GM19438 (cell line): Measurements from ENCODE around the gene PHRF1.

ENCODE experiments used
- ATAC-seq: cut with Tn5 transposase; IDR thresholded peaks from one replicate; pipeline ENCODE4 v1.9.1; 2021; ENCODE audit warnings: low read depth; ENCODE audit not compliant: unreplicated experiment

Gene PHRF1

DNA sequence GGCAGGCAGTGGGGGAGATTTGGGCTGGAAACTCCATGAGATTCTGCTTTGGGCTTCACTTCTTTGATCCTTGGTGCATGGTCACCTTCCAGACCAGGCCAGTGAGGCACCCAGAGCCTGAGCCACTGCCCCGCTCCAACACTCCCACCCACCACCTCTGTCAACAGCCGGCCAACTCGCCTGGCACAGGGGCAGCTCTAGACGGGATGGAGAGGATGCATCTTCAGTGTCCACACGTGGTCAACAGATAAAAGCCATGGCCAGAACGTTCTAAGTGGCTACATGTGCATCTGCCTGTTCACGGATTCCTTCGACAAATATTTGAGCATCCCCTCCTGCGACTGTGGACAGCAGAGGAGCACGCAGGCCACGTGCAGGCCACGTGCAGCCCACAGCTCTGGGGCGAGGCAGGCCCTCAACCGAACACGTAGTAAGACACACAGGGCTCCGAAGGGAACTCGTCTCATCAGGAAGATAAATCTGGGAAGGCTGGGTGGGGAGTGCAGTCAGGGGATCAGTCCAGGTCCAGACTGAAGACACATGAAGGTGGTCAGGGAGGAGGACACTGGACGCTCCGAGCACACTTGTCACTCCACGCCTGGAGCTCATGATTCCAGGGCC, 37.7 kb upstream of the PHRF1 start:
- no peak for ATAC-seq

DNA sequence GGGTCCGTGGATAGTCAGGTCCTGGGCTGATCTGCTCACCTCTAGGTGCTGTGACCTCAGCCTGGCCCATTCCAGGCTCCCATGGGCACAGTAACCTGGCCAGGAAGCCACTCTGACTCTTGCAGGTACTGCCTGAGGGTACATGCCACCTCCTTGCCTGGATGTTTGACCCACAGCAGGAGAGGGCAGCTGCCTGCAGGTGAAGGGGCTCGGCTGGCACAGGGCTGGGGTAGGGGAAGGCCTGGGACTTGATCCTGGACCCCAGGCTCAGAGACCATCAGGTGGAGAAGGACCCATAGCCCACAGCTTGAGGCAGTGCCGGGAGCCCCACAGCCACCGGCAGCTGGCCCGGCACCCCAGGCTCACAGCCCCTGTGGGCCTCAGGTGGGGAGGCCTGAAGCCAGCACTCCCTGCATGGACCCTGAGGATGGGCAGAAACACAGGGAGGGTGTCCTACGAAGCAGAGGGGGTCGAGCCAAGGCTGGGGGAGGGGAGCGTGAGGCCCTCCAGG, 36.2 kb upstream of the PHRF1 start:
- no peak for ATAC-seq

DNA sequence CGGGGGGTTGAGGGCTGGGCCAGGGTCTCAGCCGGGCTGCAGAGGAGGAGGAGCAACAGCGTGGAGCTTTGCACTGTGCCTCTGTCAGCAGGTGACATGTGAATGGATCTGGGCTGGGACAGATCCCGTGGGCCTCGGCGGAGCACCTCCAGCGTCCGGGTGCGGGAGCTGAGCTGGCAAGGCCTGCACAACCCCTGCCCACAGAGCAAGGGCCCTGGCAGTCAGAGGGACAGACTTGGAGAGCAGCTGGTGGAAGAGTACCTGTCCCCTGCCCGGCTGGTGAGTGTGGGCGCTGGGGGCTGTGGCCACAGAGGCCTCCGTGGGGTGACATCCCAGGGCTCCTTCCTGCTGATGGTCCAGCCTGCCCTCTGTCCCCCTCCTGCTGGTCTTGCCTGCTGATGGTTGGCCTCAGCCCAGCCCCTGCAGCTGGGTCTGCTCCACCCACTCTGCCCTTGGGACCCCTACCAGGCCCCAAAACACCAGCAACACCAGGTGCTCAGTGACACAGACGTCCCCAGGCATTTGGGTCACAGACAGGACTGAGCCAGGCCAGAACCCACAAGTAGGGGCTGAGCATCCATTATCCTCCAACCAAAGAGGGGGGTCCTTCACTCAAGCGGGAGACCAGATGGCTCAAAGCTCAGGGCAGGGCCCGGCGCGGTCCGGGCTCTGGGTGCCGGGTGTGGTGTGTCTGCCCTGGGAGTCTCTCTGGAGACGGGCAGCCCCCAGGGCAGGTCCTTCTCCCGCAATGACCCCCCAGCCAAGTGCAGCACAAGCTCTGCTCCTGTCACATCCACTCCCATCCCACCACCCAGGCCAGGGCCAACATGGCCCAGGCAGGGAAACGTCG, 35.5 kb upstream of the PHRF1 start:
- ATAC-seq: no peak

DNA sequence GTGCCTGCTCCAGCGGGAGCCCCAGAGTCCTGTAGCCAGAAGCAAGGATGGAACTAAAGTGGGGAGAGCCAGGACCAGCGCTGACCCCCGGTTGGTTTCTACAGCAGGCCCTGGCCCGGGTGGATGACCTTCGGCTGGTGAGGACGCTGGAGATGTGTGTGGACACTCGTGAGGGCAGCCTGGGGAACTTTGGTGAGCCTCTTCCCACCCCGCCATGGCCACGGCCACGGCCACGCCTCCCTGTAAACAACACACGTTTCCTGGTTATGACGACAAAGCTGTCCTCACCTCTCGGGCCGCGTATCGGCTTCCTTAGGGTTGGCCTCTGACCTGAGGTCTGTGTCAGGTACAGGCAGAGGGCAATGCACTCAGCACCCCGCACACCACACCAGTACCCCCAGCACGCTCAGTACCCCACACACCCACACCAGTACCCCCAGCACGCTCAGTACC, 34.8 kb upstream of the PHRF1 start:
- no peak for ATAC-seq

DNA sequence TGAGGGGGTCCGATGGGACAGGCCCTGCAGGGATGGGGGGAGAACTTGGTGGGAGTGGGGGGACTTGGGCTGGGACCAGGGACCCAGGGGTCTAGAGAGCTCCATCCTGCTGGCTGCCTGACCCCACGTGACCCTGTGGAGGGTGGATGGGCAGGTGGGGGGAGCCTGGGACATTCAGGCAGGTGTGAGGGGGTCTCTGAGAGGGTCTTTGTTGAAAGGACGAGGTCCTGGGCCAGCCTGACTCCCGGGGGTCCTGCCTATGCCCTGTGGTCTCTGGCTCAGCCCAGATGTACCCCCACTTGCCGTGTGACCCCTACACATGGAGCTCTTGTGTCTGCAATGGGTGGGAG, 31.5 kb upstream of the PHRF1 start:
- no peak for ATAC-seq

DNA sequence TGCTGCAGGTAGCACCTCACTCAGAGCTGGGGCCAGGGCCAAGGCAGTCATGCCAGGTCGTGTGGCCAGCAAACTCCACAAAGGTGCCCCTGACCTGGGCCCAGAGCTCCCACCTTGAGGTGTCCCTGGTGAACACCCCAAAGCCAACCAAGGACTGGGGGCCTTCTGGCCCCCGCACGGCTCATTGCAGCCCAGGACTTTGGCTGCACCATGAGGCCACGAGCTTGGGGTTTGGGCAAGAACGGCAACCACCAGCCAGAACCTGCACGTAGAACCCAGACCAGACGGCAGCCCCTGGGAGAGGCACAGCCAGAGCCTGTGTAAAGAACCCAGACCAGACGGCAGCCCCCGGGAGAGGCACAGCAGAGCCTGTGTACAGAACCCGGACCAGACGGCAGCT, 31.1 kb upstream of the PHRF1 start:
- ATAC-seq: no peak

DNA sequence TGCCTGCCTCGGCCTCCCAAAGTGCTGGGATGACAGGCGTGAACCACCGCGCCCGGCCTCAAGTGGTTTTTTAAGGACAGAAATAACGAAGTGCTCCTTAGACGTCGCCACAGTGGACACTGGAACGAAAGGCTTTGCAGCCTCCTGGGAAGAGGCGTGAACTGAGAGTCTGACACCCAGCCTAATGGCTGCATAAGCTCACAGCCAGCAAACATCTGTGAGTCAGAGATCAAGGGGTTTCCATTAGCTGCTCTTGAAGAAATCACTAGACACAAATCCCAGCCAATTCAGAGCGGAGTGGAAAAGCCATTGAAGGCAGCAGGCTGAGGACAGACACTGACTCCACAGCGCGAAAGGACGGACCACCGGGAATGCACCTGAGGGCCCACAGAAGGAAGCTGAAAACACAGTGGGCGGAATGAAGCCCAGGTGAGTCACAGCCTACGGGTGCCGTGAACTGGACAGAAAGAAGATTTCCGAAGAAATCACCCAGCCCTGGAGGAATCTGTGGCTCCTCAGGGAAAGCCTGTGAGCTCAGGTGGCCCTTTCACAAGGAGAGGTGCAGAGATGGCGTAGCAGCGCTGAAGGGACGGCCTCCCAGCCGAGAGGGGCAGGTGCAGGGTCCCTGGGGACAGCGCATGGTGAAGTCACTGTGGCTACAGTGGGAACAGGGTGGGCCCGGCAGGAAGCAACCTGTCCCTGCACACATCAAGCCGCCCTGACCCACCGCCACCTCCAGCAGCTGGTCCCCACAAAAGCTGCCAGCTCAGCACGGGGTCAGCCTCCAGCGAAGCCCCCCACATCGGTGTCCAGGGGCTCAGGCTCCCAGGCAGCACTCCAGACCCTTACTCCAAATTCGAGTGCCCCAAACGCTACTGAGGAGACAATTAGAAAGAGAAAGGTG, 27.3 kb upstream of the PHRF1 start:
- no peak for ATAC-seq

DNA sequence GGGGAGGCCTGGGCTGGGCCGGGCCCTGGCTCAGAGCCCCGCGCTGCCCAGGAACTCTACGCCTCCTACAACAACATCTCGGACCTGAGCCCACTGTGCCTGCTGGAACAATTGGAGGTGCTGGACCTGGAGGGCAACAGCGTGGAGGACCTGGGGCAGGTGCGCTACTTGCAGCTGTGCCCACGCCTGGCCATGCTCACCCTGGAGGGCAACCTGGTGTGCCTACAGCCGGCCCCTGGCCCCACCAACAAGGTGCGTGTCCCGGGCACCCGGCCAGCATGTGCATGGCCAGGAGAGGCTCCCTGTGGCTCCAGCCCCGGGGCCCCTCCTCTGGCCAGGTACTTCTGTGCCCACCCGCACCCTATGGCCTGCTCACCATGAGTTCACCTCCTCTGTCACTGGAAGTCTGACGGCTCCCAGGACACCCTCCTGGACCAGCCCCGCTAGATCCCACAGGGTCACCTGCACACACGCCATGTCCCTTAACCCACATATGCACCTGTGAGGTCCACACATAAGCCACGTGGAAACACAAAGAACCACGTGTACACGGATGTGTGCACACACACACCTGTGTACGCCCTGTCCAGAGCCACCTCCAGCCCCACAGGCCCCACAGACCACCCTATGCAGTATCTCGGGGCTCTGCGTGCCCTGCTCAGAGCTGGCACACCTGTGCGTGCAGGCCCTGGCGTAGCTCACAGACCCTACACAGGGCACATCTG, 26.1 kb upstream of the PHRF1 start:
- no peak for ATAC-seq

DNA sequence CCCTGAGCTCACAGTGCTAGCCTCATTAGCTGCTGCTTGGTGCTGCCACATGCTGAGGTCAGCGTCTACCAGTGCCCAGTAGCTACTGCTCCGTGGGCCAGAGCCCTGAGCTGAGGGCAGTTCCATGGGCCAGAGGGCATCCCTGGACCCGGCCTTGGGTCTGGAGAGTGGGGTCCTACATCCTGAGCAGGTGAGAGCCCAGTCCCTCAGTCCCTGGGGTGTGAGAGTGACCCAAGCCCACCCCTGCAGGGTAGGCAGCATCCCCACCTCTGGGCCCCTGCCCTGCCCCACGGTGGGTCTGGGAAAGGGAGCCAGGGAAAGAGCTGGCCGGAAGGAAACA, 25.6 kb upstream of the PHRF1 start:
- ATAC-seq: no peak

DNA sequence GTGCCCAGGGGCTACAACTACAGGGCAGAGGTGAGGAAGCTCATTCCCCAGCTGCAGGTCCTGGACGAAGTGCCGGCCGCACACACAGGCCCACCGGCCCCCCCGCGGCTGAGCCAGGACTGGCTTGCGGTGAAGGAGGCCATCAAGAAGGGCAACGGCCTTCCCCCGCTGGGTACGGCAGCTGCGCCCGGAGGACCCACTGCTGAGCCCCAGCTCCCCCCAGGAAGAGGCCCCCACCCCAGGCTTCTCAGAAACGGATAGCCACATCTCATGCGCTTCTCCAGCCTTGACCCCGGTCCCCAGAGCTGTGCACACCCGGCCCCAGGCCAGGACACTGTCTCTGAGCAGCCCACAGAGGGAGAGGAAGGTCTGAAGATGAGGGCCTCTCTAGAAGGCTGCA, 25.1 kb upstream of the PHRF1 start:
- no peak for ATAC-seq

DNA sequence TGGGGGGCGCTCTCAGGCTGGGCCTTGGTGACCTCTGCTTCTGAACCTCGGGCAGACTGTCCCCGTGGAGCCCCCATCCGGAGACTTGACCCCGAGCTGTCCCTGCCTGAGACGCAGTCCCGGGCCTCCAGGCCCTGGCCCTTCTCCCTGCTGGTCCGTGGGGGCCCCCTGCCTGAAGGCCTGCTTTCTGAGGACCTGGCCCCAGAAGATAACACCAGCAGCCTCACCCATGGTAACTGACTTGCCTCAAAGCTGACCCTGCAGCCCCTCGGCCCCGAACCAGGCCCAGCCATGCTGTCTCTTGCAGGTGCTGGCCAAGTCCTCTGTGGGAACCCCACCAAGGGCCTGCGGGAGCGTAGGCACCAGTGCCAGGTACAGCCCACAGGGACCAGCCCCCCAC, 24.7 kb upstream of the PHRF1 start:
- no peak for ATAC-seq

DNA sequence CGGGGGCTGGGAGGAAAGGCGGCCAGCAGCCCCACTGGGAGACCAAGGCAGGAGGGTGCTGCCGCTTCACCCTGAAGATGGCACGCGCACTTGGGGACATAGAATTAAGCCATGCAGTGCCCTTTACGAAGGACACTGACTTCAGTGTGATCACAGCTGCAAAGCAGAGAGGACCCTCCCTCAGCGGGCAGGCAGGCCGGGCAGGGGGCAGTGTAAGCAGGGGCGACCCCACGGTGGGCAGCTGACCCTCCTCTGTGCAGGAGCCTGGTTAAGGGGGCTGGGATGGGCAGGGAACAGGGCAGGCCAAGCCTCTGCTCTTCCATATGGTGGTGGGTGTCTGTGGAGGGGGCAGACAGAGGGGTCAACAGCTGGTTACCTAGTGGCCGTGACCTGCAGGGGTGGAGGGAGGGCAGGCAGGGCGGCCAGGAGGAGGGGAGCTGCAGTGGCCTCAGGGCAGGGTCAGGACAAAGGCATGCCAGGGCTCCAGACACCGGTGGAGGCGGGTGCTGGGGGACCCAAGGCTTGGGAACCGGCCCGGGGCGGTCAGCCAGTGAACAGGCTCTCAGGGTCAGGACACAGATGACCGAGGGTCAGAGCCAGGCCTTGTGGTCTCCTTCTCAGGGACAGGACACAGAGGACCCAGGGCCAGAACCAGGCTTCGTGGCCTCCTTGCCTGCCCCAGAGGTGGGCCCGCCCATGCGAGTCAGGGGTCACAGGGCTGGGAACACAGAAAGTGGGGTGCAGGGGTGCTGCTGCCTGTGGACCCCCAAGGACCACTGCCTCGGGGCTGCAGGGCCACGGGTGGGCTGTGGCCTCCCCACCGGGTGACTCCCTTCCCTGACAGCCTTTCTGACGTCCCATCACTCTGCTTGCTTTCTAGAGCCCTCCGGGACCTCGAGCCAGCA, 22.9 kb upstream of the PHRF1 start:
- no peak for ATAC-seq

DNA sequence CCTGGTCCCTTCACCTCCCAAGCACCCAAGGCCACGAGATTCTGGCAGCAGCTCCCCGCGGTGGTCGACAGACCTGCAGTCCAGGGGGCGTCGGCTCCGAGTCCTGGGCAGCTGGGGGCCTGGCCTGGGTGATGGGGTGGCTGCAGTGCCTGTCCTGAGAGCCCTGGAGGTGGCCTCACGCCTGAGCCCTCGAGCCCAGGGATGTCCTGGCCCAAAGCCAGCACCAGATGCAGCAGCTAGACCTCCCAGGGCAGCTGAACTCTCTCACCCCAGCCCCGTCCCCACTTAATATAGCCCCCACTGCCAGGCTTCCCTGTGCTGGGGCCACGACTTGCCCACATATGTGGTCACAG, 22.3 kb upstream of the PHRF1 start:
- no peak for ATAC-seq

DNA sequence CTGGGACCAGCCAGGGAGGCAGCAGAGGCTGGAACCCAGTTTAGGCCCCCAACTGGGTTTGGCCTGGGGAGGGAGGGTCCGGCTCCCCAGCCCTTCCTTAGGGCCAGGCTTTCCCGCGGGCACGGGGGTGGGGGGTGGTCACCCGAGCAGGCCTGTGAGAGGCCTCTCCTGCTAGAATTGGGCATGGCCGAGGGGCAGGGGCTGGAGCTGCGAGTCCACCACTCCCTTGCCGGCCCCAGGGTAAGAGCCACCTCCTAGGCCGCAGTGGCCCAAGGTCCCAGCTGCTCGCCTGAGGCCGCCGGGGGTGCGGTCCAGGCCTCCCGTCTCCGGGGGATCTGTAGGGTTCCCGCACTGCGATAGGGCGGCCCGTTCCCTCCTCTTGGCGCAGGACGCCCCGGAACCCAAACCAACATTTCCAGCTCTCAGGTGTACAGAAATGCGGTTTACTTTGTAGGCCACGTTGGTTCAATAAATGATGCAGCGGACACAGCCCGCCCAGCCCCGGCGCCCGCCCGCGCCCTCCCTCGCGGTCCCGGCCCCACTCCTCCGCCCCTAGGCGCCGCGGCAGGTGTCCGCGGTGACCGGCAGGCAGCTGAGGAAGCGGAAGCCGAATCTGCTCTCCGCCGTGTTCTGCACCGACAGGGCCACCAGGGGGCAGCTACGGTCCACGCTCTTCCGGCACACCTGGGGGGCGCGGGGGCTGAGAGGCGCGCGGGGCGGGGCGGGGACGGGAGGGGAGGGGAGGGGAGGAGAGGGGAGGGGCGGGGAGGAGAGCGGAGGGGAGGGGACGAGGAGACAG, 21.6 kb upstream of the PHRF1 start:
- ATAC-seq: no peak

DNA sequence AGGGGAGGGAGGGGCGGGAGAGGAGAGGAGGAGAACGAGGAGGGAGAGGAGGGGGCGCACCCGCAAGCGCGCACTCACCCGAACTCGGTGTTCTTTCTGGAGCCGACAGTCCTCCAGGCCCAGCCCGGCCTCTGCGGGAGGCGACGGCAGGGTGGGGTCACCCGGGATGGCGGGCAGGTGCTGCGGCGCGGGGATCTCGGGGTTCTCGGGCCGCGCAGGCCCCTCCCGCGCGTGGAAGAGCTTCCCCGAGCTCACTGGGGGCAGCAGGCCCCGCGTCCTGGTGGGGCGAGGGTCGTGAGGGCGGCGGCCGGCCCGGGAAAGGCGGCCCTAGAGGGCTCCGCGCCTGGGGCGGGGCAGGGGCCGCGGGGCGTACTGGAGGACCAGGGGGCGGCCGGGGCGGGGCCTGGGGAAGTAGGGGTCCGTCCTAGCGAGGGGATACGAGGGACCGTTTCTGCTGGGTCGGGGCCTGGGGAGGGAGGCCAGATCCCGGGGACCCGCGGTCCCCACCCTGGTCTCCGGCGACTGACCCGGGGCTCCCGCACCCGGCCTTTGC, 21.0 kb upstream of the PHRF1 start:
- ATAC-seq: no peak

DNA sequence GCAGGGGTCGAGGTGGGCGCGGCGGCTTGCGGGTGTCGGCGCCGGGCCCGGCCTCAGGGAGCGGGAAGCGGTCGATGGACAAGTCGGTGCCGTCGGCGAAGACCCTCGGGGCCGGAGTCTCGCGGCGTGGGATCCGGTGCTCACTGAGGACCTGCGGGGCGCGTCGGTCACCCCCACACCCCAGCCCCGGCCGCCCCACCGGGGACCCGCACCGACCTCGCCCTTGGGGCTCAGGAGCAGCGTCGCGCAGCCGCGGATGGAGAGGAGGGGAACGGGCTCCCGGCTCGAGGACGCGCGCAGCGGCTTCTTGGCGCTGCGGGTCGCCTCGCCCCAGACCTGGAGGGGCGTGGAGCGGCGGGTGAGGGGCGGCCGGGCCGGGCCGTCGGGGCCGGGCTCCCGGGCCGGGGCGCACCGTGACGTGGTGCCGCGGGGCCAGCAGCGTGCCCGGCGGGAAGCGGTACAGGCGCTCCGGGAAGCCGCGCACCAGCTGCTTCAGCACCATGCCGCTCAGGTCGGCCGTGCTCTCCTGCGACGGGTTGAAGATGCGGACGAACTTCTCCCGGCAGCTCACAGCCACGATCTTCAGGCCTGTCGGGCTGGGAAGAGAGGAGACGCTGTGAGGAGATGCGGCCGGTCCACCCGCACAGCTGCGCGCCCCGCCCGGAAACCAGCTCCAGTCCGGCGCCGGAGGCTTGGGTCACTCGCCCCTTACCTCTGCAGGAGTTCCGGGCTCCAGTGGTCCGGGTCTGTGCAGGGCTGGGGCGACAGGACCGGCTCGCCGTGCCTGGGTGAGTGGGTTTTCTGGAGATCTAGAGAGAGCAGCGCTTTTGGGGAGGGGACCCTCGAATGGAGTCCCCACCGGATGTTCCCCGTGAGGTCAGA, 20.2 kb upstream of the PHRF1 start:
- ATAC-seq: no peak

DNA sequence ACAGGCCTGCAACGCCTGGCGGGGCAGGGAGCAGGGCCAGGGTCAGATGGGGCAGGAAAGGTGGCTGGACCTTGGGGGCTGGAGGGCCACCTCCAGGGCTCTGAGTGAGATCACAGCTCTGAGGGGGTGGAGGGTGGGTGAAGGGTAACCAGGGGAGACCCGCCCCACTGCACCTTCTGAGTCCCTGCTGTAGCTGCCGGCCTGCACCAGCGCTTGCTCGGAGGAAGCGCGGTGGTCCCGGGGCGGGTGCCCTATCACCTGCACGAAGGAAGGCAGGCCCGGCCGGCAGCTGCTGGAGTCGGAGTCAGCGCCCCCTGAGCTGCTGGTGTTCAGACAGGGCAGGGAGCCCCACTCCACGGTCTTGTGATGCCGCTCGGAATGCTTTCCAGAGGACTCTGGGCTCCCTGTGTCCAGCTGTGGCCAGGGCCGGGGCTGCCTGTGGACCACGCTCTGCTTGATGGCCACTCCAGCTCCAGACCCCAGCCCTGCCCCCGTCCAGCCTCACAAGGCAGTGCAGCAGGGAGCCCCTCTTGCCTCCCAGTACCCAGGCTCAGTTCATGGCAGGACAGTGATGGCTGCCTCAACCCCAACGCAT, 19.5 kb upstream of the PHRF1 start:
- ATAC-seq: no peak
